GM19324 (cell line): ENCODE measurements around the gene OTOA.
"Not testable (repeated sequence)": the region's sequence is repeated elsewhere in the genome, so short reads cannot be mapped to it uniquely, and the experiment has no call there.

ENCODE experiments used
- ATAC-seq: cut with Tn5 transposase; IDR thresholded peaks from one replicate; pipeline ENCODE4 v1.9.1; 2021; ENCODE audit warnings: mild to moderate bottlenecking, moderate library complexity; ENCODE audit not compliant: unreplicated experiment, low FRiP score

The OTOA gene

DNA sequence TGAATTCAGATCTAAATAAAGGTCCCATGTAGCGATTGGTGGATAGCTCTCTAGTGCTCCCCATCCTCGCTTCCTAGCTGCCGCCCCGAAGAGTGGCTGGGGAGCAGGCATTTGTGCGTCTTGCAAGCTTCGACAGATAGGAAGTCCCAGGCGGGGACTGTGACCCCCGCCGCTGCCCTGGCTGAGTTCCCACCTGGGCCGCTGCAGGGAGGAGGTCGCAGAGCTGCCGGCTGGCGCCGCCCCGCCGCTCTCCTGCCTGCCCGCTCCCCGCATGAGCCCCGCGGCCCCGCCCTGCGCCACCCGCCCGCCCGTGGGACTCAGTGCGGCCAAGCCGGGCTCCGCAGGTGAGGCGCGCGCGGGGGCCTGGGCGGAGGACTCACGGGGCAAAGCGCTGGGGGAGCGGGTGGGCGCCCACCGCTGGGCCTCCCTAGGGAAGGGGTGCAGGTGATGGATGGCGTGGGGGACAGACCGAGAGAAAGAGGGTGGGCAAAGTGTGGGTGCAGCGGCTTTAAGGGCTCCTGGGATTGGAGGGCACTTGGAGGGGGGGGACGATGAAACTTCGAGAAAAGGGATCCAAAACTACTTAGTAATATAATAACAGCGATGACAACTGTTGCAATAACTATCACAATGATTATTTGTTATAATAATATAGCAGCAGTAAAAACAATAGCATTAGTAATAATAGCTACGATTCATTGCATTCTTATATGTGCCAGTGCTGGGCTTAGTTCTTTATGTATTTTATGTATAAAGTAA is at the start of gene OTOA:
Gene OTOA (plus strand): TSS at position 80 of the 759 bp plus-strand sequence. CDS start 14,547 bp downstream, outside the sequence.
- no peak for ATAC-seq

DNA sequence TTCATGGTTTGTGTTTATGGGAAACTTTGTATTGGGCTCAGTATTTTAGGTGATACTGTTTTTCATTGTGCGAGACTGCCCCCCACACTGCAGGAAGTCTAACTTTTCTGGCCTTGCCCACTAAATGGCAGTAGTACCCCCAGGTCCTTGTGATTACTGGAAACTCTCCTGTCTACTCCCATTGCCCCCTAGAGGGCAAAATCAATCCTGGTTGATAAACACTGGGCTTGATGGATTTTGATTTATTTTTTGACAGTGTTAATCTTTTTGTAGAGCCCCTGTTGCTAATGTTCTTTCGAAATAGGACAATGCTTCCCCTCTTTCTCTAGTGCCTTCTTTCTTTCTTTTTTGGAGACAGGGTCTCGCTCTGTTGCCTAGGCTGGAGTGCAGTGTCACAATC is 48.9 kb upstream of the OTOA start:
- ATAC-seq = no peak

DNA sequence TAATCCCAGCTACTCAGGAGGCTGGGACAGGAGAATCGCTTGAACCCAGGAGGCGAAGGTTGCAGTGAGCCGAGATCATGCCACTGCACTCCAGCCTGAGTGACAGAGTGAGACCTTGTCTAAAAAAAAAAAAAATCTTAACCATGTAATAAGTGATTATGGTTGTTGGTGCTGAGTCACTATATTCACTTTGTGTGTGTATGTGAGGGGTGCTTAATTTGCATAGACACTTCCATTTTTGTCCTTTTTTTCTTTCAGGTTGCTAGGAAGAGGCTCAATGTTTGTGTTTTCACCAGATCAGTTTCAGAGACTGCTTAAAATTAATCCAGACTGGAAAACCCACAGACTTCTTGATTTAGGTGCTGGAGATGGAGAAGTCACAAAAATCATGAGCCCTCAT is 46.2 kb upstream of the OTOA start:
- ATAC-seq = no peak

DNA sequence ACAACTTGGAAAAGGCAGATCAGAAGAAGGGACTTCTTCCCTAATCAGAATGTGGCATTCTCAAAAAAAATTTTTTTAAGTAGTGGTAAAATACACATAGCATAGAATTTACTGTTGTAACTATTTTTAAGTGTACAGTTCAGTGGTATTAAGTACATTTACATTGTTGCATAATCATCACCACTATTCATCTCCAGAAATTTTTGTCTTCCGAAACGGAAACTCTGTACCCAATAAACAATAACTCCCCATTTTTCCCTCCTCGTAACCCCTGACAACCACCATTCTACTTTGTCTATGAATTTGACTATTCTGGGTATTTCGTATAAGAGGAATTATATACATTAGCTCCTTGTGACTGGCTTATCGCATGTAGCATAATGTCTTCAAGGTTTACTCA is 45.5 kb upstream of the OTOA start:
- no peak for ATAC-seq

GRCh38 chr16:21619765-21620425 is 43.9 kb upstream of the OTOA start:
- no peak for ATAC-seq

- ATAC-seq = no peak
Observed at GRCh38 chr16:21620592-21620991, 43.2 kb upstream of the OTOA start.

DNA sequence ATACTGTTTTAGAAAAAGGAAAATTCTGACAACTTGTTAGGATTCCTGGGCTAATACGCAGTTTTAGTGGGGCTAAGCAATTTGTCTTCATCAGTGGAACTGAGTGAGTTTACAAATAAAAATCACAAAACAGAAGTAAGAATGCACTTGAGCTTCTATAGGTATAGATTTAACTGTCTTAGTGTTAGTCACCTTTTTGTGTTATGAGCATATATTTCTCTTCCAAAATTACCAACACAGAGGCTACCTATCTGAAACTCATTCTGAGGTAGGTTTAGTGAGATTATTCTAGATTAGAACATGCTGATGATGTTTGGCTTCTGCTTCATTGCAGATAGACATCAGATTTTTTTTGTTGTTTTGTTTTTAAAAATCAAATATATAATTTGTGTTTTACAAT is 41.2 kb upstream of the OTOA start:
- ATAC-seq = no peak

- ATAC-seq = no peak
Observed at GRCh38 chr16:21625026-21625425, 38.7 kb upstream of the OTOA start.

DNA sequence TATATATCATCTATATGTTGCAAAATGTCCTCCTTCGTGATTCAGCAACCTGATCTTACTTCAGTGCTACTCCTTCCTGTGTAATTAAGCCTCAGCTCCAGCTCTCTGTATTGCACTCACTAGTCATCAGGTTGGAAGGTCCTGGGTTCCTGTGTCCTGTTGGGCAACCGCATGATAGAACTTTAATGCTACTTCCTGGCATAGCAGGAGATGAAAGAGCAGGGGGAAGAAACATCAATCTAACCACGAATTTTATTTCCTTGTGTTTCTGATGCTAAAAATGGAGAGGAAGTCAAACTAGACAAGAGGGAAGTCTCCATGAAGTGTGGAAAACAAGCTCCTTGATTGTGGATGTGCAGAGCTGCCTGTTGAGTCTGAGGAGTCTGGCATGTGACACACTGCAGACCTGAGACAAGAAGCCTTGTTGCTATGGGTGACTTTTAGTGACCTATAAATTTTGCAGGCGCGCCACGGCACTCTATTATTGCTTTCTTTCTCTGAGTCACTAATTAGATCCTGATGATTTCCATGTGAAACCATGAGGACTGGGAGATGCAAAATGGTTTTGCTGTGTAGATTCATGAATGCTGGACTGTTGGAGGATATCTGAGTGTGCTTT is 37.0 kb upstream of the OTOA start:
- ATAC-seq = no peak

DNA sequence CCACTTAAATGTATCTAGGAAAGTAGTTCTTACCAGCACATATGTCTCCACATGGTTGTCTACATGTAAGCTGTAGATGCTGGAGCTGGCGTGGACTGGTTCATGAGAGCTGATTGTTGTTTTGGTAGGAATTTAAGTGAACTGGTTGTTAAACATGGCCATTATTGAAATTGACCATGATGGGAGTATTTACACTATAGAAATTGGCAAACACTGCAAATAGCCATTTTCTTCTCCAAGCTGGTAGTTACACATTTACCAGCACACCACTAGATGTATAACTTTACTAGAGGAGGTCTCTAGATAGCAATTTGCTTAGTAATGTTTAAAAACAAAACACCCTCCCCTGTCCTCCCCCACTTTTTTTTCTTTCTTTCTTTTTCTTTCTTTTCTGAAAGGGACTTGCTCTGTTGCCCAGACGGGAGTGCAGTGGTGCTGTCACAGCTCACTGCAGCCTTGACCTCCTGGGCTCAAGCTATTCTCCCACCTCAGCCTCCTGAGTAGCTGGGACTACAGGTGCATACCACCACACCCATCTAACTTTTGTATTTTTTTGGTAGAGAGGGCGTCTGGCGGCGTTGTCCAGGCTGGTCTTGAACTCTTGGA is 35.5 kb upstream of the OTOA start:
- no peak for ATAC-seq

DNA sequence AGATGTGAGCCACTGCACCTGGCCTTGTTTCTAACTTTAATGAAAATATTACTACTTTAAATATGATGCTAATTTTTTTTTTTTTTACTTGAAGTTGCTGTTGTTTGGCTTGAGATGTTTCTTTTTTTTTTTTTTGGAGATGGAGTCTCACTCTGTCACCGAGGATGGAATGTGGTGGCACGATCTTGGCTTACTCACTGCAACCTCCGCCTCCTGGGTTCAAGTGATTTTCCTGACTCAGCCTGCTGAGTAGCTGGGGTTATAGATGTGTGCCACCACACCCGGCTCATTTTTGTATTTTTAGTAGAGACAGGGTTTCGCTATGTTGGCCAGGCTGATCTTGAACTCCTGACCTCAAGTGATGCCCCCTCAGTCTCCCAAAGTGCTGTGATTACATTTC is 35.0 kb upstream of the OTOA start:
- ATAC-seq = no peak

GRCh38 chr16:21629616-21630539 is 33.9 kb upstream of the OTOA start:
- not testable (repeated sequence) for ATAC-seq

- ATAC-seq = not testable (repeated sequence)
Observed at GRCh38 chr16:21630866-21631265, 32.9 kb upstream of the OTOA start.

DNA sequence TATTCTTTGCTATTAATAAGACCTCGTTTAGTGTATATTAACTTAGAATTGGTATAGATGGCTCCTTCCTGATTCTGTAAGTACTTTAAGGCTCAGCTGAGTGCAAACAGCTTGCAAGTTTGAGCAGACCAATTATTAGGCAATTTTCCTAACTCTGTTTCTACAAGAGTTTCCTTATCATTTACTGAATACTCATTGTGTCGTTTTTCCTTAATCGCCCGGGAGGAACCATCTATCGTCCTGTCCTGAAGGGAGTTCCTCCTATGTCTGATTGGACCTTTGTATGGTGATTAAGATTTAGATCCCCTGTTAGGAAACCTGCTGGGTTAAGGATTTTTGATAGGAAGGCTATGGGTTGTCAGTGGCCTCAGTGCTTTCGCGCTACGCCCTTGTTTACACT is 32.4 kb upstream of the OTOA start:
- not testable (repeated sequence) for ATAC-seq

DNA sequence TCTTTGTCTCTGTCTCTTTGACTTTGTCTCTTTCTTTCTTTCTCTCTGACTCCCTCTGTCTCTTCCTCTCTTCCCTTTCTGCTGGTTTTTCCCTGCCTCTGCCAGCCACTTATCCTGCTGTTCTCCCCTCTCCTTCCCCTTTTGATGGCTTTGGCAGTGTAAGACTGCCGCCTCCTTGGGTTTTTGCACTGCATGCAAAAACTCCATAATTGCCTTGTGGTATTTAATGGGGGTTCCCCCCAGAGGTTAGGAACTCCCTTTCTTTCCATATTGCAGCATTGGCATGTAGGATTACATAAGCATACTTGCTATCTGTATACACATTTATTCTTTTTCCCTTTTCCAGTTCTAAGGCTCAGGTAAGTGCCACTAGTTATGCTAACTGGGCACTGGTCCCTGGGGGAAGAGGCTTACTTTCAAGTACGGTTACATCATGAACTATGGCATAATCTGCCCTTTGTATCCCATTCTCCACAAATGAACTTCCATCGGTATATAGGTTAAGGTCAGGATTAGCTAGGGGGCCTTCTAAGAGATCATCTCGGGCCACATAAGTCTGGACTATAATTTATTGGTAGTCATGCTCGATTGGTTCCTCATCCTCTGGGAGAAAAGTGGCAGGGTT is 31.7 kb upstream of the OTOA start:
- ATAC-seq = not testable (repeated sequence)

- ATAC-seq = no peak
Observed at GRCh38 chr16:21634216-21634615, 29.6 kb upstream of the OTOA start.

DNA sequence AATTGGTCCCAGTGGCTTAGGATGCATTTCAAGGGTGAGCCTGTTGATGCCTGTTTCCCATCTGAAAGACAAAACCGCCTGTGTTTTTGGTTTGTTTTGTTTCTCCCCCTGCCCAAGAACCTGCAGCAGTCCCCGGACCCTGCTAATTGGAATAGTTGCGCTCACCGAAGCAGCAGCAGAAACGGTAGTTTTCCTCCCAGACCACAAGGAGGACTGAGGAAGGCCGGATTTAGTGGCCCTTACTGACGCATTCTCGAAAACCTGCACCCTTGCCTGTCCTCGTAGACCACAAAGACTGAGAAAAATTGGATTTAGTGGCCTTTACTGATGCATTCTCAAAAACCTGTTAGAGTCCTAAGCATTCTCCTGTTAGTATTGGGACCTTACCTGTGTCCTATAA is 28.1 kb upstream of the OTOA start:
- not testable (repeated sequence) for ATAC-seq

- ATAC-seq = no peak
Observed at GRCh38 chr16:21637032-21637968, 26.5 kb upstream of the OTOA start.

GRCh38 chr16:21638573-21638975 is 25.2 kb upstream of the OTOA start:
- ATAC-seq = no peak
